Measurements from ENCODE around the gene PDC. TPM values are rescaled to one million over a fixed set of nuclear protein-coding genes. Genes with fewer than 3 reads are reported as not detected.

The PDC gene
- total RNA-seq, 4 donors from 2014 or later = not detected

DNA sequence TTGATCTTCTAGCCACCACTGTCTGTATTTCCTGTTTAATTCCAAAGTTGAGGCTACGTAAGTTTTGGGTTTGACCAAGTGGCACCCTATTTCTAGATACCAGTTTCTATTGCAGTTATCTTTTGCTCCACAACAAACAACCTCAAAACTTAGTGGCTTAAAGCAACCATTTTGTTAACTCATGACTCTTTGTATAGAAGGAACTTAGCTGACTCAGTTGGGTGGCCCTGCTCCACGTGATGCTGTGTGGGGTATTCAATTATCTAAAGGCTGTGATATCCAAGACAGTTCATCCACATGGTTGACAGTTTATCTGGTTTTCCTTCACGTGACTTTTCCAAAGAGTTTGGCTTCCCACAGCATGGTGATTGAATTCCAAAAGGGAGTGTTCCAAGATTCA, 34.8 kb downstream of the PDC start:
- DNase-seq (ENCODE audit: low spot score) = no peak
- TF ChIP-seq CTCF (IDR thresholded peaks at IDR 0.05) = no peak
- no peak for ATAC-seq (ENCODE audit: low FRiP score)

- no peak for DNase-seq (ENCODE audit: low spot score)
- no peak for TF ChIP-seq CTCF (IDR thresholded peaks at IDR 0.05)
- no peak for ATAC-seq (ENCODE audit: low FRiP score)
These were observed 36.4 kb downstream of the PDC start for GRCh38 chr1:186424539-186424938.

GRCh38 chr1:186421446-186421845, 39.5 kb downstream of the PDC start:
- ATAC-seq (ENCODE audit: low FRiP score) = no peak

GRCh38 chr1:186420923-186421322, 40.0 kb downstream of the PDC start:
- DNase-seq (ENCODE audit: low spot score) = no peak
- TF ChIP-seq CTCF (IDR thresholded peaks at IDR 0.05) = no peak

More at GRCh38 chr1:186421446-186421845, 39.5 kb downstream of the PDC start:
- TF ChIP-seq CTCF (IDR thresholded peaks at IDR 0.05) = no peak
- no peak for DNase-seq (ENCODE audit: low spot score)

GRCh38 chr1:186420311-186420710, 40.6 kb downstream of the PDC start:
- no peak for ATAC-seq (ENCODE audit: low FRiP score)

More at GRCh38 chr1:186420923-186421322, 40.0 kb downstream of the PDC start:
- no peak for ATAC-seq (ENCODE audit: low FRiP score)

DNA sequence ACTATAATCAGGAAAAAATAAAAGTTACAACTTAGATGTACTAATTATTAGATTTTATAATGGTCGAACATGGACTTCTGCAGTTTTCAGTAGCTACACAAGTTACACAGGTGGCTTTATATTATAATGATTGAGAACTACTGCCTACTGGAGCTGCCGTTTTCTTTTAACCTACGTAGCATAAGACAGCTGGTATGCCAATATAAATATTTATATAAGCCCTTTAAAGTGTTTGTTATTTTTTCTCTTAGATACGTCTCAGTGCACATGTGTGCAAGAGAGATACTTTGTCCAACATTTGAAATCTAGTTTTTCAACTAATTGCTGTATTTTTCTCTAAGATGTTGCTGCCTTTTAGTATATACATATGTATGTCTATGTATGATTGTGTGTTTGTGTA, 42.4 kb downstream of the PDC start:
- TF ChIP-seq CTCF (IDR thresholded peaks at IDR 0.05) = no peak
- no peak for DNase-seq (ENCODE audit: low spot score)
- no peak for ATAC-seq (ENCODE audit: low FRiP score)

More at GRCh38 chr1:186420311-186420710, 40.6 kb downstream of the PDC start:
- no peak for DNase-seq (ENCODE audit: low spot score)
- no peak for TF ChIP-seq CTCF (IDR thresholded peaks at IDR 0.05)

GRCh38 chr1:186413319-186413718, 47.6 kb downstream of the PDC start:
- ATAC-seq (ENCODE audit: low FRiP score) (no peak), DNase-seq (ENCODE audit: low spot score) (no peak)
- TF ChIP-seq CTCF (IDR thresholded peaks at IDR 0.05) = no peak

All from omental fat pad (tissue), 4 donors.